ENCODE results near the gene GBGT1. TPM values are rescaled to one million over a fixed set of nuclear protein-coding genes. Genes with fewer than 3 reads are reported as not detected.

The GBGT1 gene
- polyA plus RNA-seq, 1 of the 3 experiments (the other 2 are of a cell fraction): 0.51 TPM

DNA sequence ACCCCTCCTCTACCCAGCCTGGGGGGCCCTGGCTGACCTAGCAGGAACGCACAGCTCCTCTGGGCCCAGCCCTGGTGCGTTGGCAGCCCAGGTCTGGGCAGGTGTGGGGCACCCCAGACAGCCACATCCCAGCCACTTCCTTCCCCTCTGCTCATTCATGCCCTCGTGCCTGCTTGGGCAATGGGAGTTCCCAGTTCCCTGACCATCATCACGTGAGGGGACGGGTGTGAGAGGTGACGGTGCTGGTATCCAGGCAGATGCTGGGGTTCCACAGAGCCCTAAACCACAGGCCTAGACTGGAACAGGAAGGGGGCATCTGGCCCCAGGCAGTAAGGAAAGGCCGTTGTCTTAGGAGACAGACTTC is 51.1 kb downstream of the GBGT1 start (continued):
- TF ChIP-seq, protein P1, sequence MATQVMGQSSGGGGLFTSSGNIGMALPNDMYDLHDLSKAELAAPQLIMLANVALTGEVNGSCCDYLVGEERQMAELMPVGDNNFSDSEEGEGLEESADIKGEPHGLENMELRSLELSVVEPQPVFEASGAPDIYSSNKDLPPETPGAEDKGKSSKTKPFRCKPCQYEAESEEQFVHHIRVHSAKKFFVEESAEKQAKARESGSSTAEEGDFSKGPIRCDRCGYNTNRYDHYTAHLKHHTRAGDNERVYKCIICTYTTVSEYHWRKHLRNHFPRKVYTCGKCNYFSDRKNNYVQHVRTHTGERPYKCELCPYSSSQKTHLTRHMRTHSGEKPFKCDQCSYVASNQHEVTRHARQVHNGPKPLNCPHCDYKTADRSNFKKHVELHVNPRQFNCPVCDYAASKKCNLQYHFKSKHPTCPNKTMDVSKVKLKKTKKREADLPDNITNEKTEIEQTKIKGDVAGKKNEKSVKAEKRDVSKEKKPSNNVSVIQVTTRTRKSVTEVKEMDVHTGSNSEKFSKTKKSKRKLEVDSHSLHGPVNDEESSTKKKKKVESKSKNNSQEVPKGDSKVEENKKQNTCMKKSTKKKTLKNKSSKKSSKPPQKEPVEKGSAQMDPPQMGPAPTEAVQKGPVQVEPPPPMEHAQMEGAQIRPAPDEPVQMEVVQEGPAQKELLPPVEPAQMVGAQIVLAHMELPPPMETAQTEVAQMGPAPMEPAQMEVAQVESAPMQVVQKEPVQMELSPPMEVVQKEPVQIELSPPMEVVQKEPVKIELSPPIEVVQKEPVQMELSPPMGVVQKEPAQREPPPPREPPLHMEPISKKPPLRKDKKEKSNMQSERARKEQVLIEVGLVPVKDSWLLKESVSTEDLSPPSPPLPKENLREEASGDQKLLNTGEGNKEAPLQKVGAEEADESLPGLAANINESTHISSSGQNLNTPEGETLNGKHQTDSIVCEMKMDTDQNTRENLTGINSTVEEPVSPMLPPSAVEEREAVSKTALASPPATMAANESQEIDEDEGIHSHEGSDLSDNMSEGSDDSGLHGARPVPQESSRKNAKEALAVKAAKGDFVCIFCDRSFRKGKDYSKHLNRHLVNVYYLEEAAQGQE (IDR thresholded peaks at IDR 0.05; ENCODE audit: low read depth, low read length): no peak
- TF ChIP-seq, protein P2, sequence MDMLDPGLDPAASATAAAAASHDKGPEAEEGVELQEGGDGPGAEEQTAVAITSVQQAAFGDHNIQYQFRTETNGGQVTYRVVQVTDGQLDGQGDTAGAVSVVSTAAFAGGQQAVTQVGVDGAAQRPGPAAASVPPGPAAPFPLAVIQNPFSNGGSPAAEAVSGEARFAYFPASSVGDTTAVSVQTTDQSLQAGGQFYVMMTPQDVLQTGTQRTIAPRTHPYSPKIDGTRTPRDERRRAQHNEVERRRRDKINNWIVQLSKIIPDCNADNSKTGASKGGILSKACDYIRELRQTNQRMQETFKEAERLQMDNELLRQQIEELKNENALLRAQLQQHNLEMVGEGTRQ (IDR thresholded peaks at IDR 0.05; ENCODE audit: borderline replicate concordance, low read depth, low read length): no peak
- TF ChIP-seq RXRA (IDR thresholded peaks at IDR 0.05; ENCODE audit: borderline replicate concordance, low read depth) (no peak), EZH2phosphoT487 (IDR thresholded peaks at IDR 0.05; ENCODE audit: borderline replicate concordance, low read depth) (no peak), TCF12 (IDR thresholded peaks at IDR 0.05) (no peak), TEAD4 (IDR thresholded peaks at IDR 0.05; ENCODE audit: borderline replicate concordance, insufficient read depth) (no peak), NRF1 (IDR thresholded peaks at IDR 0.05; ENCODE audit: low read depth, low read length) (no peak)
- TF ChIP-seq, protein P3, sequence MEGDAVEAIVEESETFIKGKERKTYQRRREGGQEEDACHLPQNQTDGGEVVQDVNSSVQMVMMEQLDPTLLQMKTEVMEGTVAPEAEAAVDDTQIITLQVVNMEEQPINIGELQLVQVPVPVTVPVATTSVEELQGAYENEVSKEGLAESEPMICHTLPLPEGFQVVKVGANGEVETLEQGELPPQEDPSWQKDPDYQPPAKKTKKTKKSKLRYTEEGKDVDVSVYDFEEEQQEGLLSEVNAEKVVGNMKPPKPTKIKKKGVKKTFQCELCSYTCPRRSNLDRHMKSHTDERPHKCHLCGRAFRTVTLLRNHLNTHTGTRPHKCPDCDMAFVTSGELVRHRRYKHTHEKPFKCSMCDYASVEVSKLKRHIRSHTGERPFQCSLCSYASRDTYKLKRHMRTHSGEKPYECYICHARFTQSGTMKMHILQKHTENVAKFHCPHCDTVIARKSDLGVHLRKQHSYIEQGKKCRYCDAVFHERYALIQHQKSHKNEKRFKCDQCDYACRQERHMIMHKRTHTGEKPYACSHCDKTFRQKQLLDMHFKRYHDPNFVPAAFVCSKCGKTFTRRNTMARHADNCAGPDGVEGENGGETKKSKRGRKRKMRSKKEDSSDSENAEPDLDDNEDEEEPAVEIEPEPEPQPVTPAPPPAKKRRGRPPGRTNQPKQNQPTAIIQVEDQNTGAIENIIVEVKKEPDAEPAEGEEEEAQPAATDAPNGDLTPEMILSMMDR (IDR thresholded peaks at IDR 0.05): no peak

- Histone ChIP-seq H3K9ac (no peak overlapping the region), H3K36me3 (replicated peaks in 1 of 2; ENCODE audit: control insufficient read depth in 1 of 2, insufficient read depth in 2 of 2, low read length in 1 of 2) (peaks cover 15 to 37% of the 10 kb centered on the region in 2 experiments), H3K4me1 (ENCODE audit: control insufficient read depth in 1 of 2, insufficient read depth in 2 of 2, low read depth in 1 of 2, low read length in 1 of 2) (peaks cover 14 to 56% of the 10 kb centered on the region in 2 experiments), H3K9me3 (no peaks in the 10 kb centered on the region), H3K27me3 (ENCODE audit: insufficient read depth) (no peaks in the 10 kb centered on the region), H3K79me2 (ENCODE audit: insufficient read depth) (peaks cover 22% of the 10 kb centered on the region; the same call in 1 of the 2 replicates), H3K4me2 (no peak overlapping the region), H3K4me3 (ENCODE audit: low read depth in 2 of 2, low read length in 1 of 2) (no peak overlapping the region), H3K9me2 (no peaks in the 10 kb centered on the region), H2AFZ (ENCODE audit: low read depth) (no peak overlapping the region), H4K20me1 (ENCODE audit: insufficient read depth) (peaks cover 63% of the 10 kb centered on the region), H3K27ac (ENCODE audit: low read depth in 2 of 2, low read length in 1 of 2) (peak overlapping the region in 1 of 2 experiments; percentile 99; a peak in 1 of 4 replicates), H3F3A (replicated peaks; ENCODE audit: insufficient read depth) (no peaks in the 10 kb centered on the region)
- ChIA-PET CTCF (interaction anchor here (1.4 to 30.3 kb wide), 4 partner anchors 8 to 90 kb away, joined by 3 to 810 read pairs (median 9); no protein-coding TSS in a partner anchor), POLR2A (no interaction called here)
- 95% methylated on average over 21 of the region's 30 CpGs for WGBS (ENCODE audit: low lambda C conversion rate)
- no peak for DNase-seq
- TF ChIP-seq NRF1 (IDR thresholded peaks at IDR 0.05; ENCODE audit: low read depth, low read length): no peak
- TF ChIP-seq, protein P3 (IDR thresholded peaks at IDR 0.05): no peak
- TF ChIP-seq FOXJ3 (CRISPR knock-in tag; IDR thresholded peaks at IDR 0.05): no peak
- no peak for TF ChIP-seq RFX5 (IDR thresholded peaks at IDR 0.05; ENCODE audit: low read length)
- TF ChIP-seq, protein P1 (IDR thresholded peaks at IDR 0.05; ENCODE audit: low read depth, low read length): no peak
- TF ChIP-seq YY1 (IDR thresholded peaks at IDR 0.05; ENCODE audit: low read depth): no peak
- TF ChIP-seq MXI1 (IDR thresholded peaks at IDR 0.05; ENCODE audit: low read depth, low read length): no peak
- TF ChIP-seq CHD2 (IDR thresholded peaks at IDR 0.05; ENCODE audit: low read length, partially characterized antibody): no peak
- TF ChIP-seq USF1 (IDR thresholded peaks at IDR 0.05; ENCODE audit: borderline replicate concordance, low read depth): no peak
Measured at GRCh38 chr9:133111808-133112662, 51.7 kb downstream of the GBGT1 start.
